ENCODE results near the gene RAB6A.
A peak's percentile ranks its signal among the peaks of the same experiment; 100 is the strongest.
"Not testable (repeated sequence)": the region's sequence is repeated elsewhere in the genome, so short reads cannot be mapped to it uniquely, and the experiment has no call there.

Gene RAB6A

GRCh38 chr11:73760679-73761402 lies at the start of gene RAB6A:
Gene RAB6A (minus strand): TSS chr11:73761074. CDS start chr11:73760635, 439 bp downstream.
- peak; percentile 97 for DNase-seq (ENCODE audit: low read depth)

- no peak for DNase-seq (ENCODE audit: low read depth)
Measured at GRCh38 chr11:73810637-73811036, 49.8 kb upstream of the RAB6A start.

GRCh38 chr11:73808052-73808451 lies 47.2 kb upstream of the RAB6A start:
- no peak for DNase-seq (ENCODE audit: low read depth)

- no peak for DNase-seq (ENCODE audit: low read depth)
Measured at GRCh38 chr11:73804712-73805111, 43.8 kb upstream of the RAB6A start.

GRCh38 chr11:73801136-73801535 lies 40.3 kb upstream of the RAB6A start:
- no peak for DNase-seq (ENCODE audit: low read depth)

GRCh38 chr11:73800276-73800806 lies 39.5 kb upstream of the RAB6A start:
- no peak for DNase-seq (ENCODE audit: low read depth)

GRCh38 chr11:73797457-73797856 lies 36.6 kb upstream of the RAB6A start:
- DNase-seq (ENCODE audit: low read depth): no peak

GRCh38 chr11:73795925-73796632 lies 35.2 kb upstream of the RAB6A start:
- DNase-seq (ENCODE audit: low read depth): no peak

GRCh38 chr11:73792584-73792983 lies 31.7 kb upstream of the RAB6A start:
- no peak for DNase-seq (ENCODE audit: low read depth)

GRCh38 chr11:73789279-73789670 lies 28.4 kb upstream of the RAB6A start:
- DNase-seq (ENCODE audit: low read depth): no peak

- peak; percentile 84 for DNase-seq (ENCODE audit: low read depth)
Measured at GRCh38 chr11:73787643-73788558, 27.0 kb upstream of the RAB6A start, which contains the start of gene MRPL48. Gene MRPL48 (plus strand): TSS chr11:73787874. CDS start chr11:73787972, 98 bp downstream.

GRCh38 chr11:73787051-73787642 lies 26.3 kb upstream of the RAB6A start:
- no peak for DNase-seq (ENCODE audit: low read depth)

- DNase-seq (ENCODE audit: low read depth): not testable (repeated sequence)
Measured at GRCh38 chr11:73785467-73785866, 24.6 kb upstream of the RAB6A start.

- no peak for DNase-seq (ENCODE audit: low read depth)
Measured at GRCh38 chr11:73784734-73785133, 23.9 kb upstream of the RAB6A start.

- DNase-seq (ENCODE audit: low read depth): no peak
Measured at GRCh38 chr11:73784080-73784634, 23.3 kb upstream of the RAB6A start.

- no peak for DNase-seq (ENCODE audit: low read depth)
Measured at GRCh38 chr11:73783483-73784020, 22.7 kb upstream of the RAB6A start.

GRCh38 chr11:73781303-73781702 lies 20.4 kb upstream of the RAB6A start:
- DNase-seq (ENCODE audit: low read depth): no peak

GRCh38 chr11:73779084-73779902 lies 18.4 kb upstream of the RAB6A start:
- DNase-seq (ENCODE audit: low read depth): peak; percentile 92

GRCh38 chr11:73770811-73771210 lies 9.9 kb upstream of the RAB6A start:
- not testable (repeated sequence) for DNase-seq (ENCODE audit: low read depth)

GRCh38 chr11:73766763-73767162 lies 5.9 kb upstream of the RAB6A start:
- no peak for DNase-seq (ENCODE audit: low read depth)
